Measurements from ENCODE around the gene RHBDD2. TPM values are rescaled to one million over a fixed set of nuclear protein-coding genes. Genes with fewer than 3 reads are reported as not detected.

Gene RHBDD2
- total and polyA plus RNA-seq, 12 donors = 123 to 575 (median 228) TPM

GRCh38 chr7:75924889-75925288 is 46.1 kb downstream of the RHBDD2 start:
- H3K27ac ChIP-seq = peak overlapping the region in 4 of 5 donors; percentile 56 to 97 (median 71)
- H3K4me1 ChIP-seq (replicated peaks in 1 of 2) = peaks cover 25 to 63% of the 10 kb centered on the region in 2 donors
- no peak overlapping the region for H3K4me3 ChIP-seq
- no peak for TF ChIP-seq POLR2A (IDR thresholded peaks at IDR 0.05)
- TF ChIP-seq, protein P1, sequence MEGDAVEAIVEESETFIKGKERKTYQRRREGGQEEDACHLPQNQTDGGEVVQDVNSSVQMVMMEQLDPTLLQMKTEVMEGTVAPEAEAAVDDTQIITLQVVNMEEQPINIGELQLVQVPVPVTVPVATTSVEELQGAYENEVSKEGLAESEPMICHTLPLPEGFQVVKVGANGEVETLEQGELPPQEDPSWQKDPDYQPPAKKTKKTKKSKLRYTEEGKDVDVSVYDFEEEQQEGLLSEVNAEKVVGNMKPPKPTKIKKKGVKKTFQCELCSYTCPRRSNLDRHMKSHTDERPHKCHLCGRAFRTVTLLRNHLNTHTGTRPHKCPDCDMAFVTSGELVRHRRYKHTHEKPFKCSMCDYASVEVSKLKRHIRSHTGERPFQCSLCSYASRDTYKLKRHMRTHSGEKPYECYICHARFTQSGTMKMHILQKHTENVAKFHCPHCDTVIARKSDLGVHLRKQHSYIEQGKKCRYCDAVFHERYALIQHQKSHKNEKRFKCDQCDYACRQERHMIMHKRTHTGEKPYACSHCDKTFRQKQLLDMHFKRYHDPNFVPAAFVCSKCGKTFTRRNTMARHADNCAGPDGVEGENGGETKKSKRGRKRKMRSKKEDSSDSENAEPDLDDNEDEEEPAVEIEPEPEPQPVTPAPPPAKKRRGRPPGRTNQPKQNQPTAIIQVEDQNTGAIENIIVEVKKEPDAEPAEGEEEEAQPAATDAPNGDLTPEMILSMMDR (IDR thresholded peaks at IDR 0.05) = no peak
- H3K36me3 ChIP-seq (replicated peaks in 1 of 2) = peaks cover 0 to 6% of the 10 kb centered on the region in 2 donors
- 74 to 100% (median 82%) methylated on average over 2 of the region's 2 CpGs for WGBS, 4 donors
- intact Hi-C loops (cut with DNase I) = no loop called here
- H3K9me3 ChIP-seq (replicated peaks in 1 of 3) = no peaks in the 10 kb centered on the region
- no peak for DNase-seq
- H3K27me3 ChIP-seq = no peaks in the 10 kb centered on the region

- Histone ChIP-seq H3K4me3 (no peak overlapping the region), H3K9me3 (replicated peaks in 1 of 3) (no peaks in the 10 kb centered on the region), H3K27me3 (no peaks in the 10 kb centered on the region), H3K4me1 (replicated peaks in 1 of 2) (peaks cover 22 to 53% of the 10 kb centered on the region in 2 donors), H3K36me3 (replicated peaks in 1 of 2) (peaks cover 0 to 6% of the 10 kb centered on the region in 2 donors), H3K27ac (peak overlapping the region; percentile 38 to 97 (median 68))
- peak in 5 of 7 donors; percentile 59 to 75 (median 64) for DNase-seq
- WGBS, 4 donors = 54 to 62% (median 58%) methylated on average over 7 to 10 of the region's 10 CpGs
- TF ChIP-seq, protein P1 (IDR thresholded peaks at IDR 0.05) = no peak
- peak in 1 of 2 donors; percentile 45 for TF ChIP-seq POLR2A (IDR thresholded peaks at IDR 0.05)
- intact Hi-C loops (cut with DNase I) = no loop called here
Measured at GRCh38 chr7:75925717-75926435, 47.0 kb downstream of the RHBDD2 start.

- no peak for TF ChIP-seq POLR2A (IDR thresholded peaks at IDR 0.05)
- TF ChIP-seq, protein P1 (IDR thresholded peaks at IDR 0.05) = no peak
- peak overlapping the region in 2 of 5 donors; percentile 62 for H3K27ac ChIP-seq
- 35 to 75% (median 72%) methylated on average over 2 to 4 of the region's 4 CpGs for WGBS, 4 donors
- no peak for DNase-seq
- no peak overlapping the region for H3K4me3 ChIP-seq
- H3K36me3 ChIP-seq (replicated peaks in 1 of 2) = no peaks in the 10 kb centered on the region
- intact Hi-C loops (cut with DNase I) = no loop called here
- H3K4me1 ChIP-seq (replicated peaks in 1 of 2) = peaks cover 9 to 51% of the 10 kb centered on the region in 2 donors
- H3K9me3 ChIP-seq (replicated peaks in 1 of 3) = no peaks in the 10 kb centered on the region
- H3K27me3 ChIP-seq = no peaks in the 10 kb centered on the region
Measured at GRCh38 chr7:75928568-75928914, 49.7 kb downstream of the RHBDD2 start.

DNA sequence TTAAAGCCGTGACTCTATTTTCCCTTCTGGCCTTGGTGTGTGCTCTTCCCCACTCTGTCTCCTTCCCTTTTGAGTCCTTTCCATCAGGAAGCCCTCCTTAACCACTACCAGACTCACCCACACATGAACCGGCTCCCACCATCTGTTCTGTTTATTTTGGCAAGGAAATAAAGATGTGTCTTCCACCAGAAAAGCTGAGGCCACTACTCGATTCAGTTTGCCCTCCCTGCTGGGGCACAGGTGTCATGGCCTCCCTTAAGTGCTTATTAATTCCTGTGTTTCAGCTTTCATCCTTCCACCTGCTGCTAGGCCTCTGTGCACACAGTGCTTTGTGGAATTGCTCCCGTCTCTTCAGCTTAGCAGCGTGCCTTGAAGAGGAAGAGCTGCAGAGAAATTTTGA is 52.8 kb downstream of the RHBDD2 start:
- no peak overlapping the region for H3K4me3 ChIP-seq
- TF ChIP-seq POLR2A (IDR thresholded peaks at IDR 0.05) = no peak
- TF ChIP-seq, protein P1 (IDR thresholded peaks at IDR 0.05) = no peak
- no peak for DNase-seq
- peaks cover 18 to 32% of the 10 kb centered on the region in 2 donors for H3K4me1 ChIP-seq (replicated peaks in 1 of 2)
- no peaks in the 10 kb centered on the region for H3K36me3 ChIP-seq (replicated peaks in 1 of 2)
- no peaks in the 10 kb centered on the region for H3K9me3 ChIP-seq (replicated peaks in 1 of 3)
- H3K27ac ChIP-seq = peak overlapping the region in 3 of 5 donors; percentile 41 to 98 (median 57)
- 41 to 57% (median 49%) methylated on average over 5 of the region's 5 CpGs for WGBS, 4 donors
- H3K27me3 ChIP-seq = no peaks in the 10 kb centered on the region
- intact Hi-C loops (cut with DNase I) = no loop called here
